ENCODE data around the gene SLC22A2.

Gene SLC22A2

DNA sequence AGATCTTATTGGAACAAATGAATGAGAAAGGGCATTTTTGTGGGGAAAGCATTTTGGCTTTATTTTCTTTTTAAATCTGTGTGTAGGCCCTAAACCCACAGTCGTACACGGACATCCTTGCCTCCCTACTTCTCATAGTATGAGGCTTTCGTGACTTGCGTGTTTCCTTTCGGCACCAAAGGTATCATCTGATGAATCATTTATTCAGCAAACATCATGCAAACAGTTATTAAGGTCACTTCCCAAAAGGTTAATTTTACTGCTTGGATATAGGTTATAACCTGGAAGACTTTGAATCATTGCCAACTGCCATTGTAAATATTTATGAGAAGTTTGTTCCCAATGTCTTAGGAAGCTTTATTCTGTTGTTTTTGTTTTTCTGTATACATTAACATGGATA, 15.1 kb upstream of the SLC22A2 start:
- no peak for DNase-seq (ENCODE audit: low read depth)

DNA sequence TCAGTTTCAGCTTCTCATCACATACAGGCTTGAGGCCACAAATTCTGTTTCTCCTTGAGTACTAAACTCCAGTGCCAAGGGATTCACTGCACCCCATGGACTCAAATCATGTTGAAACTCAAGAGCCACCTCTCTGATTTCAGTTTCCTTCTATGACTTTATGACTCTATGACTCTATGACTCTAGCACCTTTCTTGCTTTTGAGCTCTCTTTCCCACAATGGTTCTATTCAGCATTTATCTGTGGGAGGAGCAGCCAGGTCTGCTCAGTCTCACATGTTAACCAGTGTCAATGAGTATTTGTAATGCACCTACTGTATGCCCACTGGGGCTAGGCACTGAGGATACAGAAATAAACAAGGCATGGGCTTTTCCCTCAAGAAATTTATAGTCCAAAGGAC, 14.6 kb upstream of the SLC22A2 start:
- no peak for DNase-seq (ENCODE audit: low read depth)

DNA sequence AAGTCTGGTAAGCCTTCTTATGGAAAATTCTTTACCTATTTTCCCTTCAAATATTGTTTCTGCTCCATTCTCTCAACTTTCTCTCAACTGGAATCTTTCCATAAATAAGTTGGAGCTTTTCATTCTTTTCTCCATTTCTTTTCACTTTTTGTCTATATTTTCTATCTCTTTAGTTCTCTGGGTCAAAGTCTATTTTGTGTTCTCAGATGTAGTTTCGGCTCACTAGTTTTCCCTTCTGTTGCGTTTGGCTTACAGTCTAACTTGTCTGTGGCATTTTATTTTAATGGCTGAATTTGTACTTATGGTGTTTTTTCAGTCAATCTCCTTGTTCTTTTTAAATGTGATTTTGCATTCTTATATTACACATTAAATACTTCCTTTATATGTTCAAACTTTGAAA, 14.1 kb upstream of the SLC22A2 start:
- no peak for DNase-seq (ENCODE audit: low read depth)

DNA sequence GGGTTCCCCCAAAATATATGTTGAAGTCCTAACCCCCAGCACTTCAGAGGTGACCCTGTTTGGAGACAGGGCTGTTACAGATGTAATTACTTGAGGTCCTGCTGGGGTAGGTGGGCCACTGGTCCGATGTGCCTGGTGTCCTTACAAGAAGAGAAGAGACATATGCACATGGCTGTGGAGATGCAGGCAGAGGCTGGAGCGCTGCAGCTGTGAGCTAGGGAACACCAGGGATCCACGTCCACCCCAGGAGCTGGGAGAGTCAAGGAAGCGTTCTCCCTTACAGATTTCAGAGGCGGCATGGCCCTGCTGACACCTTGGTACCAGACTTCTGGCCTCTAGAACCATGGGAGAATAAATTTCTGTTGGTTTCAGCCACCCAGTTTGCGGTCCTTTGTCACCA, 11.7 kb upstream of the SLC22A2 start:
- no peak for DNase-seq (ENCODE audit: low read depth)

DNA sequence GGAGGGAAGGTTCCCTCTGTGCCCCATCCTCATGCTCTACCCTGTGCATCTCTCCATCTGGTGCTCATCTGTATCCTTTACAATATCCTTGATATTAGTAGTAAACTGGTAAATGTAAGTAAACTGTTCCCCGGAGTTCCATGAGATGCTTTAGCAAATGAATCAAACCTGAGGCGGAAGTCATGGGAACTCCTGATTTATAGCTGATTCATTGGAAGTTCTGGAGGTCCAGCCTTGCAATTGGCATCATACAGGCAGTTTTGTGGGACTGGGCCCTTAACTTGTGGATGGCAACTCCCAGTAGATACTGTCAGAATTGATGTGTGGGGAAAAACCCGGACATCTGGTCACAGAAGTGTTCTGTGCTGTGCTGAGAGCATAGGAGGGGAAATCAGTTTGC, 11.2 kb upstream of the SLC22A2 start:
- DNase-seq (ENCODE audit: low read depth), result no peak

DNA sequence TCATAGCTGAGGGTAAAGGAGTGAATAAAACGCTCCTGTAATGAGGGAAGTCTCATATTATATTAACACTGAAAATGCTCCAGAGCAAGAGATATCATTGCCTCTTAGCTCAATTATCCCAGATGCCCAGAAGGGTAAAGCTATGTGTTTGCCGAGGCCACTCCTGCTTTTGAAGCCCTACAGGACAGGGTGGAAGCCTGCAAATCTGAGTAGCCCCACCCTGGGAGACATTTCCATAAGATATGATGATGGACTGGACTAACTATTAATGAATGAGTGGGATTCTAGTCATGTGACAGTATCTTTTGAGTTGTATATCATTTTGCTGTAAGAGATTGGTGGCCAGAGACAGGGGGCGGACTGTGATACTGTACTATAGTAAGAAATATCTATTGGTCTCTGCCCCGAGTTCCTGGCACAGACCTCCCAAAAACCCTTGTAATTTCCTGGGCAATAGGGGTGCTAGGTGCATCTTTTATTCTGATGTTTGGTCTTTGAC, 10.5 kb upstream of the SLC22A2 start:
- DNase-seq (ENCODE audit: low read depth), result no peak

DNA sequence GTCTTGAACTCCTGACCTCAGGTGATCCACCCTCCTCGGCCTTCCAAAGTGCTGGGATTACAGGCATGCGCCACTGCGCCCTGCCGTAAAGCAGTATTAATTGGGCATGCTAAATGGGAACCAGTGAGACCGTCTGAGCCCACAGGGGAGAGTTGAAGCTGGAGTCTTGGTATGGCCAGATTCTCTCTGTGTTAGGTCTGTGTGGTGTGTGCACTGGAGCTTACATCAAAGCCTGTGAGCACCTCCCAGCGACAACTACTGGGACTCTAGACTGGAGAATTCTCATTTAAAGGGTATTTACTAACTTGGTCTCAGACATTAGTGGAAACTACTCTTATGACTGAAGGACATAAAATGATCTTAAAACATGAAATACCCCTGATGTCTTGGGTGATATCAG, 8.5 kb upstream of the SLC22A2 start:
- no peak for DNase-seq (ENCODE audit: low read depth)

DNA sequence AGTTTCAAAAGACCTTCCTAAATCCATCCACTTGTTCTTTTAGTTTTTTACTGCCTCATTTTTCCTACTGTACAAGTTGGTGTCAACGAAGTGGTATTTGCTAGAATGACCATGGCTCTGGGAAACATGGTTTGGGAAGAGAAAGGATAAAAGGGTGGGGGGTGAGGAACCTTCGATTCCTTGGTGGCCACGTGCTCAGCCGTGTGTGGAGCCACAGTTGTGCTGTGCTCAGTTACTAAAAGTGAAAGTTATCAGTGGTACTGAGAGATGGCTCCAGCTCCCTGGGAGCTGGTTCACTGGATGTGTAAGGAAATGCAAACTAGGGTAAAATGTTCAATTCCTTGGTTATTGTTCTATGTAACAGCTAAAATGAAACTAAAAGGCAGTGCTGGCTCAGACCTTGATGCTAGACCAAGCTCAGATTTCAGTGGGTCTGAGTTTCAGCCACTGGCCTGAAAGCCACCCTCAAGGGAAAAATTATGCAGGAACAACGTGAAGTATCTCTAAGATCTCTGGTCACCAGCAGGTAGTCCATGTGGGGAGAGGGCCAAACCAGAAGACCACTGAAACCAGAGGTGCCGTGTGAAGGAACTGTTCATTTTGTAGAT, 7.4 kb upstream of the SLC22A2 start:
- DNase-seq (ENCODE audit: low read depth), result no peak

DNA sequence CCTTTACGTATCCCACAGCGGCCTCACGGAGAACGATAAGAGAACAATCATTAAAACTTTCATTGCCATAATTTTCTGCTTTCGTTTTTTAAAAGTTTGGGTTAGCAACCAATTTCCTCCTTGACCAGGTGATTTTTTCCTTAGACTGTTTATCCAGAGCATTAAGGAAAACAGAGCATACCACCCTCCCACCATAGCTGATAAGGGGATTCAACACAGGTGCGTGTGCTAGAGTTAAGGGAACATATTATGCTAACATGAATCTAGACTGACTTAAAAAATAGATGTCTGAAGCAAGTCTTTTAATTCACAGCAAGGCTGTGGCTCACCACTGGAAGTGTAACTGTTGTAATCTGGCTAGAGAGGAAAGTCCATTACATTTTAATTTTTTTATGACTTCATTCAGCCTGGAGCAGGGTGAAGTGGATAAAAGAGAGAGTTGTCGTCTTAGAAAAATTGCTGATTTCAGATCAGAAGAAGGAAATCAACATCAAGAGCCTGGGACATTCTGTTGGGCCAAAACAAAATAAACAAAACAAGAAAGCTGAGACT, 5.5 kb upstream of the SLC22A2 start:
- no peak for DNase-seq (ENCODE audit: low read depth)

DNA sequence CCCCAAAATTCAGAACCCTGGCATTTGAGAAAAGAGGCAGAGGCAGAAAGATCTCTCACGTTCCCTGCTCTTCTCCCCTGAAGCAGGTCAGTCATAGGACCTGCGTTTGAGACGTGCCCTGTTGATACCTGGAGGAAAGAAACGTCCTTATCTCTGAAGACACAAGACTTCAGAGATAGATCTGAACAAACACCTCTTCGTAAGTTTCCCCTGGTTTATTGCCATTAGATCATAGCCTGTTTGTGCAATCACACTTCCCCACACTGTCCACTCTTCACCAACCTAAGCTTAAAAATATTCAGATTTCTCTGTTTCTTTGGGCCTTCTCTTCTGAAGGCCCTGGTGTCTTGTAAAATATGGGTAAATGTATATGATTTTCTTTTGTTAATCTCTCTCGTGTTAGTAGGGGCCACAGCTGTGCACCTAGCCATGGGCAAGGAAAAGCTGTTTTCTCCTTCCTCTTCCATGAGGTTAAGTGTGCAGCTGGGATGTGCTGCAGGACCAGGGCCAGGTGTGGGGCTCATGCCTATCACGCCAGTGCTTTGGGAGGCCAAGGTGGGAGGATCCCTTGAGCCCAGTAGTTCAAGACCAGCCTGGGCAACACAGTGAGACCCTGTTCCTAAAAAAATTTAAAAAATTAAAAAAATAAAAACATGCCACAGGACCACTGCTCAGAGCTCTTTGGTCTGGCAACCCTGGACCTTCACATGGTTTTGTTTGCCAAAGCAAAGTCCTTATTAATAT, 4.7 kb upstream of the SLC22A2 start:
- no peak for DNase-seq (ENCODE audit: low read depth)

DNA sequence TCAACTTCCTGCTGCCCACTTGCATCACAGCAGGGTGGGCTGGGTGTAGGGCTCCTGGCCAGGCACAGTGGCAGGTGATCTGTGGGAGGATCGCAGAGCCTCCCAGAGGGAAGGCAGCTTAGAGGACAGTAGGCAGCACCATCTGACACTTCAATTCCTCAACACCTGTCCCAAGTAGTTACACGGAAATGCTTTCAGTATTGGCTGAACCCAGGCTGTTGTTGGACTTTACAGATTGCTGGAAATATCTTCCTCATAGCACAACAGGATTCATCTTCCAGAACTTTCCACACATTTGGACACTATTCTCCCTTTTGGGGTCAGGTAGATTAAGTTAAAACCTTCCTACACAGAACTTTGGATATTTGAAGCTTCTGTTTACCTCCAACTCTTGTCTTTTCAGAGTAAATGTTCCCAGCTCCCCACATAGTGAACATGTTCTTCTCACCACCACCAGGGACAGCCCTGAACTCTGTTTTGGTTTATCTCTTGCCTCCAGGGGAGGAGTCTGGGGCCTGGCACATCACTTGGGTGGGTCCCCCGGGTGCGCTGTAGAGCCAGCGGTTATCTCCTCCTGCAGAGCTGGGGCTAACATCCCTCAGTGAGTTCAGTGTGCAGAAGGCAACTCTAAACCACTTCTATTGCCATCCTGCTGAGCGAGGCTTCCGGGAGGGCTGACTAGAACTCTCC, 3.5 kb upstream of the SLC22A2 start:
- DNase-seq (ENCODE audit: low read depth), result no peak

DNA sequence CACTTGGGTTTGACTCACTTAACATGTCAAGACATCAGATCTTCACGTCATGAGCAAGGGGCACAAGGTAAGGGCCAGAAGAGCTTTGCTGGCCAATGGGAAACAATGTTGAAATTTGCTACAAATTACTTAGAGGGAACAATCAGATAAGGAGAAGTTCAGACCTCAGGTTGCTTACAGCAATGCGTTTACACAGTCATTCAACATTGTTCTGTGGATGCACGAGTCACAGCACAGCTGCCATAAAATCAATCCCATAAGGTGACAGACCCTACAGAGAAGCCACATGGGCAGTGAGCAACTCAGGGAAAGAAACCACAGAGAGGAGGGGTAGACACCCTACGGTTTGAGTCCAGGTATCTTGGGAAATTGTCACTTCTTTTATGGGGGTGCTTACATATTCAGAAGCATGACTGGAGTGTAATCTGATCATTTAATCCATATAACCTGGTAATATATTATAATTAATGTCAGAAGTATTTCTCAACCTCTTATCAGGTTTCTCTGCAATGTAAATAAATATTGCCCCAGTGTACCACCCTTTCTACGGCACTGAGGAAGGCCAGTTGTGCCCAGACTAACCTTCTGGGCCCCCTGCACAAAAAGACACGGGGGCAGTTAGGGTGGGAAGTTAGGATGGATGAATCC, 2.3 kb upstream of the SLC22A2 start:
- DNase-seq (ENCODE audit: low read depth), result no peak

DNA sequence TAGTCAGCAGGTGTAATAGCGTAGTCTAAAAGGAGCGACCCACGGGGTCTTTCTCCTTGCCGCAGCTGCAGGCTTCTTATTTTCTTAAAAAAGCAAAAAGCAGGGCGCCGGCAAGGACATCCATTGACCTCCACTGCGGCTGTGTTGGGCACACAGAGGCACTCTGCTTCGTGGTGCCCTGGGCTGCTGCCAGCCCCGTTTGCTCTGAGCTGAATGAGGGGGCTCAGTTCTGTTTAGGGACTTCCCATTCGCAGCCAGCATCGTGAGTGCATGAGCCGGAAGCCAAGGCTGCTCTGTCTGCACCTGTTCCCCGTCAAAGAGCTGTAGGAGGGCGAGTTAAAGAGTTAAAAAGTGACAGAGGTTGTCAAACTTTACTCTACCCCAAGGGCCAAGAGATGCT, 1.7 kb upstream of the SLC22A2 start:
- DNase-seq (ENCODE audit: low read depth), result no peak

DNA sequence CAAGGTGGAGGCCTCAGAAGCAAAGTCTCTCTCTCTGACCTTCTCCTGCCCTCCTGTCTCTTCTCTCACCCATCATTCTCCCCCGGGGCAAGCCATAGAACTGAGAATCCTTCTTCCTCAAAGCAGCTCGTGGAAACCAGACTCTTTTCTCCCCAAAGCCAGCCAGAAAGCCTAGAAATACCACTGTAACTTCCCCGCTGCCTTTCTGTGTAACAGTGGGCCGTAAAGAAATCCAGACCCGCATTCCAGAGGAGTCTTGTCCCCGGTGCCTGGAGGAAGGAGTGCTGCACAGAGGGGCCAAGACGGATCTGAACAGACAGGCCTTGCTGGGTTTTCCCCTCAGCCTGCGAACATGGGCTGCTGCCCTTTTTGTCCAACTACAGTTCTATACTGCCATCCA, 977 bp upstream of the SLC22A2 start:
- no peak for DNase-seq (ENCODE audit: low read depth)

DNA sequence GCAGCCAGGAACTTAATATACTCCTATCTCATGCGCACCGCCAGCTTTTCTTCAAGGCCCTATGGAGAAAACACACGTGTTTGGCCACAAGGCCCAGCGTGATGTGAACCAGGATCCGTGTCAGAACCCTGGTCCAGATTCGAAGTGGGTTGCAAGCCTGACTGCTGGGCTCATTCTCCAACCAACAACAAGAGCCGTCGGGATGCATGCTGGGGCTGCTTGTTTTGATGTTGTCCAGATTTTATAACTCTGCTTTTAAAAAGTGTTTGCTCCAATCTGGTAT, 463 bp upstream of the SLC22A2 start:
- no peak for DNase-seq (ENCODE audit: low read depth)

DNA sequence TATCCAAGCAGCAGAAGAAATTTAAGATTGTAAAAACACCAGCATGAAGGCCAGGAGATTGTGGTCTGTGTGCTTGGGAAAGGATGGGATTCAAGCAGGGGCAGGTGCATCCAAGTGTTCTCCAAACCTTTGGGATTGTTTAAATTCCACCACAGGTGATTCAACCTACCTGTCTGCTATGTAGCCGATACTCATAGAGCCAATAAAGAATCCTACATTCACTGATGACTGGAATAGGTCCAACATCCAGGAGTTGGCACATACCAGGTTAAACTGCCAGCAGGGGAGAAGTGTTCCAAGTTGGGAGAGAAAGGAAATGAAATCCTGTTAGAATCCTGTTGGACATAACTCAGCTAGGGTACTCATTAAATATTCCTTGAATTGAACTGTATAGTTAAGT, 2.2 kb downstream of the SLC22A2 start:
- DNase-seq (ENCODE audit: low read depth), result no peak

DNA sequence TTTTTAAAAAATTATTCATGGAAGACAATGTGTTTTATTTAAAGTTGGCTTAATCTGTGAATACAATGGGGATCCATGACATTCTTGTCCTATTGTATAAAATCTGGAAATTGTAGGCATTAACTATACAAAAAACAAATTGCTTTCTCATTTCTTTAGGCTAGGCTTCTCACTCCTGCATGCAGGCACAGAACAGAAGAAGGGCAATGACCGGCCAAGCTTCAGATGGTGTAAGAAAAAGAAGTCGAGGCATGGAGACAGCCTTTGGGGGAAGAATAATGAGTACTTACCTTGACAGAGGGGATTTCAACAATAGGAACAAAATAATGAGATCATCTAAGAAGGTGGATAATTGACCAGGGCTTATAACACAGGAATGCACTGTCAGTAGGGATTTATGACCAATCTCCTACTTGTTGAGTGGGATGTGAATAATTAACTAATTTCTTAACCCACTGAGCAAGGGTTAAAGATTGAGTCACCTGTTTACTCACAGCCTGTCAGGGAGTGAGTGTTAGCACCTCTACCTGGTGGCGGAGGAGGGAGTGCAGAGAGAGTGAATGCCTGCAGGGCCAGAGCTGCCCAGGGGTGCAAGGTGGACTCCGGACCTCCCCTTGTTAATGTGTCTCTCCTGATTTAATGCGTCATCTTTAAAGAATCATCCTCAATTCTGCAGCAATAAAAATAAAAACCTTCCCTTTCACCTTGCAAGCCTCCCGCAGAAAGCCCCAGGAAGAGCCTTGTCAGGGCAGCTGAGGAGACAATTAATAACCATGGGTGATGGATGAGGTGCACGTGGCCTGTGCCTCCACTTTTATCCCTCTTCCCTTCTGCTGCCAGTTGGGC, 3.9 kb downstream of the SLC22A2 start:
- no peak for DNase-seq (ENCODE audit: low read depth)

DNA sequence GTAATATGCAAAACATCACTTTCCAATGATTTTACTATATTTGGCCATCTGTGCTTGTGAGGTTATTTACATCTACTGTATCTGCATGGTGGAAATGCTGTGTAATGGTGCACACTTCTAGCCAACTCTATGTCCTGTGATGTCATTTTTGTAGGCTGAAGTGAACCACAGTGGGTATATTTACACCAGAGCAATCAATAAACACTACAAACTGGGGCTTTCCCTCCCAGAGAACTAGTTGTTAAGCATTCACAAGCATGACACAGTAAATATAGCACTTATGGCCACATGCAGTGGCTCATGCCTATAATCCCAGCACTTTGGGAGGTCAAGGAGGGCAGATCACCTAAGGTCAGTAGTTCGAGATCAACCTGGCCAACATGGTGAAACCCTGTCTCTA, 4.9 kb downstream of the SLC22A2 start:
- no peak for DNase-seq (ENCODE audit: low read depth)

DNA sequence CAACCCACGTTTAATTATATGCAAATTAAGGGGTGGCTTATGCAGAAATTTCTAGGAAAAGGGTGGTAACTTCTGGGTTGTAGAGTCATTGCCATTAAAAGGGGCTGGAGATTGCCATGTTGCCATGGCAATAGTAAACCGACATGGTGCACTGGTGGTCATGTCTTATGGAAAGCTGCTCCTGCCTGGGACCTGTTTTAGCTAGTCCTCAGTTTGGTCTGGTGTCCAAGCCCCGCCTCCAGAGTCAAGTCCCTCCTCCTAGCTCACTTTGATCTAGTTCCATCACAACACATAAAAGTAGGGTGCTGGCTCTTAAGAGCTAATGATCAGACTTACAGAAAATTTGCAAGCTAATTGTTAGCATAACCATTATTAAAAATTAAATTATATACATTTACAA, 5.3 kb downstream of the SLC22A2 start:
- DNase-seq (ENCODE audit: low read depth), result no peak

DNA sequence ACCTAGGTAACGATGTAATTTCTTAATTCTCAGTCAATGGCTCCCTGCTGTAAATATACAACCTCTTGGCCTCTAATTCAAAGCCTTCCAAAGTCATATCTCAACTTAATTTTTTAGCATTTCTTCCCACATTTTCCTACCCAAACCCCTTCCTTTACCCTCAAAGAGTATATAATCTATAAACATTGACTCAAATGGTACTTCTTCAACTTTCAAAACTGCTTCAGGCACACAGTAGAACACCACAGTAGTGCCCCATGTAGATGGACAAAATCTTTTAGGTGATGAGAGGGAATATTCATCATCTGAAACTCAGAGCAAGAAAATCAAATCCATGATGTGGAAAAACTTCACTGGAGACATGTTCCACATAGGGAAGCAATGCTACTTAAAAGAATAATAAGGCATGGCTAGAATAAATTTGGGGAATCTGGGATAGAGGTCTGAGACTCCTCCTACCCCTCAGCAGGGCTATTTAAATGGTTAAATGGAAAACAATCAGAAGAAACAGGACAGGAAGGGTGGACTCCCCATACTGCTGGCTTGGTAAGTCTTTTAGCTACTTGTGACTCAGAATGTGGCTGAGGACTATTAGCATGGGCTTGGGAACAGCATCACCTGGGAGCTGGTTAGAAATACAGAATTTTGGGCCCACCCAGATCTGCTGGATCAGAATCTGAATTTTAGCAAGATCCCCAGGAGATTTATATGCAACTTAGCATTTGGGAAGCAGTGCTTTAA, 6.4 kb downstream of the SLC22A2 start:
- DNase-seq (ENCODE audit: low read depth), result no peak

DNA sequence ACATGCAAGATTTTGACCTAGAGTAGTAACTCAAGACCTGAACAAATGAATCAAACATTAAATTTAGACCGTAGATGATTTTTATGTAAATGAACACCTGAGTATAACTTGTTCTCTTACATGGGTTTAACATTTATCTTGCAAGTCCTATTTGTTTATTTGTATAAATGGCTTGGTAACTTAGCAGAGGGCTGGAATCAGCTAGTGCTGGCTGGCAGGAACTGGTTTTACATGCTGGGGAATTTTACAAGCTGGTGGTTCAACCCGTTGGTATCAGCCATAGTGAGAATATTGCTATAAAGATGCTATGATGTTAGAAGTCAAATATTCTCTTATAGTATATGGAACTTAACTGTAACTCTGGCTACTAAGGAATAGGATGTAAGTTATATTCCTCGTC, 8.9 kb downstream of the SLC22A2 start:
- DNase-seq (ENCODE audit: low read depth), result no peak
